ENCODE measurements around the gene CZIB. TPM values are rescaled to one million over a fixed set of nuclear protein-coding genes. Genes with fewer than 3 reads are reported as not detected.
A peak's percentile ranks its signal among the peaks of the same experiment; 100 is the strongest.

CZIB gene
- total and polyA plus RNA-seq, 2 of the 13 experiments (the other 11 are each of a cell fraction or from before 2014, with no cell fraction given) = 49.2 to 67.0 TPM

- TF ChIP-seq, protein P1, sequence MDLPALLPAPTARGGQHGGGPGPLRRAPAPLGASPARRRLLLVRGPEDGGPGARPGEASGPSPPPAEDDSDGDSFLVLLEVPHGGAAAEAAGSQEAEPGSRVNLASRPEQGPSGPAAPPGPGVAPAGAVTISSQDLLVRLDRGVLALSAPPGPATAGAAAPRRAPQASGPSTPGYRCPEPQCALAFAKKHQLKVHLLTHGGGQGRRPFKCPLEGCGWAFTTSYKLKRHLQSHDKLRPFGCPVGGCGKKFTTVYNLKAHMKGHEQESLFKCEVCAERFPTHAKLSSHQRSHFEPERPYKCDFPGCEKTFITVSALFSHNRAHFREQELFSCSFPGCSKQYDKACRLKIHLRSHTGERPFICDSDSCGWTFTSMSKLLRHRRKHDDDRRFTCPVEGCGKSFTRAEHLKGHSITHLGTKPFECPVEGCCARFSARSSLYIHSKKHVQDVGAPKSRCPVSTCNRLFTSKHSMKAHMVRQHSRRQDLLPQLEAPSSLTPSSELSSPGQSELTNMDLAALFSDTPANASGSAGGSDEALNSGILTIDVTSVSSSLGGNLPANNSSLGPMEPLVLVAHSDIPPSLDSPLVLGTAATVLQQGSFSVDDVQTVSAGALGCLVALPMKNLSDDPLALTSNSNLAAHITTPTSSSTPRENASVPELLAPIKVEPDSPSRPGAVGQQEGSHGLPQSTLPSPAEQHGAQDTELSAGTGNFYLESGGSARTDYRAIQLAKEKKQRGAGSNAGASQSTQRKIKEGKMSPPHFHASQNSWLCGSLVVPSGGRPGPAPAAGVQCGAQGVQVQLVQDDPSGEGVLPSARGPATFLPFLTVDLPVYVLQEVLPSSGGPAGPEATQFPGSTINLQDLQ (CRISPR knock-in tag; IDR thresholded peaks at IDR 0.05) = no peak
- TF ChIP-seq MBD4 (IDR thresholded peaks at IDR 0.05; ENCODE audit: borderline replicate concordance, low read length) (no peak), ZNF17 (CRISPR knock-in tag; IDR thresholded peaks at IDR 0.05) (no peak), SAFB2 (CRISPR knock-in tag; IDR thresholded peaks at IDR 0.05; ENCODE audit: borderline replicate concordance, low read depth) (no peak), ZNF557 (CRISPR knock-in tag; IDR thresholded peaks at IDR 0.05) (no peak), ZNF232 (CRISPR knock-in tag; IDR thresholded peaks at IDR 0.05; ENCODE audit: borderline replicate concordance) (peak; percentile 63; the same call in 1 of the 2 replicates), REL (CRISPR knock-in tag; conservative IDR thresholded peaks at IDR 0.05) (no peak), ZBTB14 (CRISPR knock-in tag; IDR thresholded peaks at IDR 0.05) (no peak), CERS6 (CRISPR knock-in tag; IDR thresholded peaks at IDR 0.05) (no peak)
- TF ChIP-seq, protein P2, sequence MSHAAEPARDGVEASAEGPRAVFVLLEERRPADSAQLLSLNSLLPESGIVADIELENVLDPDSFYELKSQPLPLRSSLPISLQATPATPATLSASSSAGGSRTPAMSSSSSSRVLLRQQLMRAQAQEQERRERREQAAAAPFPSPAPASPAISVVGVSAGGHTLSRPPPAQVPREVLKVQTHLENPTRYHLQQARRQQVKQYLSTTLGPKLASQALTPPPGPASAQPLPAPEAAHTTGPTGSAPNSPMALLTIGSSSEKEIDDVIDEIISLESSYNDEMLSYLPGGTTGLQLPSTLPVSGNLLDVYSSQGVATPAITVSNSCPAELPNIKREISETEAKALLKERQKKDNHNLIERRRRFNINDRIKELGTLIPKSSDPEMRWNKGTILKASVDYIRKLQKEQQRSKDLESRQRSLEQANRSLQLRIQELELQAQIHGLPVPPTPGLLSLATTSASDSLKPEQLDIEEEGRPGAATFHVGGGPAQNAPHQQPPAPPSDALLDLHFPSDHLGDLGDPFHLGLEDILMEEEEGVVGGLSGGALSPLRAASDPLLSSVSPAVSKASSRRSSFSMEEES (CRISPR knock-in tag; IDR thresholded peaks at IDR 0.05) = peak; percentile 43; the same call in 1 of the 2 replicates
- TF ChIP-seq, protein P3, sequence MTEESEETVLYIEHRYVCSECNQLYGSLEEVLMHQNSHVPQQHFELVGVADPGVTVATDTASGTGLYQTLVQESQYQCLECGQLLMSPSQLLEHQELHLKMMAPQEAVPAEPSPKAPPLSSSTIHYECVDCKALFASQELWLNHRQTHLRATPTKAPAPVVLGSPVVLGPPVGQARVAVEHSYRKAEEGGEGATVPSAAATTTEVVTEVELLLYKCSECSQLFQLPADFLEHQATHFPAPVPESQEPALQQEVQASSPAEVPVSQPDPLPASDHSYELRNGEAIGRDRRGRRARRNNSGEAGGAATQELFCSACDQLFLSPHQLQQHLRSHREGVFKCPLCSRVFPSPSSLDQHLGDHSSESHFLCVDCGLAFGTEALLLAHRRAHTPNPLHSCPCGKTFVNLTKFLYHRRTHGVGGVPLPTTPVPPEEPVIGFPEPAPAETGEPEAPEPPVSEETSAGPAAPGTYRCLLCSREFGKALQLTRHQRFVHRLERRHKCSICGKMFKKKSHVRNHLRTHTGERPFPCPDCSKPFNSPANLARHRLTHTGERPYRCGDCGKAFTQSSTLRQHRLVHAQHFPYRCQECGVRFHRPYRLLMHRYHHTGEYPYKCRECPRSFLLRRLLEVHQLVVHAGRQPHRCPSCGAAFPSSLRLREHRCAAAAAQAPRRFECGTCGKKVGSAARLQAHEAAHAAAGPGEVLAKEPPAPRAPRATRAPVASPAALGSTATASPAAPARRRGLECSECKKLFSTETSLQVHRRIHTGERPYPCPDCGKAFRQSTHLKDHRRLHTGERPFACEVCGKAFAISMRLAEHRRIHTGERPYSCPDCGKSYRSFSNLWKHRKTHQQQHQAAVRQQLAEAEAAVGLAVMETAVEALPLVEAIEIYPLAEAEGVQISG (CRISPR knock-in tag; IDR thresholded peaks at IDR 0.05) = peak; percentile 36; the same call in 1 of the 2 replicates
- TF ChIP-seq, protein P4, sequence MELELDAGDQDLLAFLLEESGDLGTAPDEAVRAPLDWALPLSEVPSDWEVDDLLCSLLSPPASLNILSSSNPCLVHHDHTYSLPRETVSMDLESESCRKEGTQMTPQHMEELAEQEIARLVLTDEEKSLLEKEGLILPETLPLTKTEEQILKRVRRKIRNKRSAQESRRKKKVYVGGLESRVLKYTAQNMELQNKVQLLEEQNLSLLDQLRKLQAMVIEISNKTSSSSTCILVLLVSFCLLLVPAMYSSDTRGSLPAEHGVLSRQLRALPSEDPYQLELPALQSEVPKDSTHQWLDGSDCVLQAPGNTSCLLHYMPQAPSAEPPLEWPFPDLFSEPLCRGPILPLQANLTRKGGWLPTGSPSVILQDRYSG (CRISPR knock-in tag; IDR thresholded peaks at IDR 0.05) = no peak
These were observed 43.8 kb downstream of the CZIB start (continued) for GRCh38 chr1:53176452-53177208.

Data from HepG2 (cell line).